Measurements from ENCODE around the gene OPA3. TPM values are rescaled to one million over a fixed set of nuclear protein-coding genes. Genes with fewer than 3 reads are reported as not detected.

Gene OPA3
- total RNA-seq (2021; ENCODE audit: unreplicated experiment): 11.1 TPM
- 9.3 and 9.9 TPM in 2 replicates for polyA plus RNA-seq (2012)
- Bru-seq, nascent RNA: percentile 55 among the genes with signal in this experiment
- BruChase-seq, experiment 1, labeled RNA remaining after a 6-hour chase: percentile 62 among the genes with signal in this experiment
- BruChase-seq, experiment 2, labeled RNA remaining after a 2-hour chase: percentile 61 among the genes with signal in this experiment
- long read RNA-seq, full-length matches to known transcripts: 7 of 21 reads
- long read RNA-seq, partial matches to known transcripts: 2 of 21 reads
- long read RNA-seq, other reads (novel, unspliced or antisense): 12 of 21 reads

DNA sequence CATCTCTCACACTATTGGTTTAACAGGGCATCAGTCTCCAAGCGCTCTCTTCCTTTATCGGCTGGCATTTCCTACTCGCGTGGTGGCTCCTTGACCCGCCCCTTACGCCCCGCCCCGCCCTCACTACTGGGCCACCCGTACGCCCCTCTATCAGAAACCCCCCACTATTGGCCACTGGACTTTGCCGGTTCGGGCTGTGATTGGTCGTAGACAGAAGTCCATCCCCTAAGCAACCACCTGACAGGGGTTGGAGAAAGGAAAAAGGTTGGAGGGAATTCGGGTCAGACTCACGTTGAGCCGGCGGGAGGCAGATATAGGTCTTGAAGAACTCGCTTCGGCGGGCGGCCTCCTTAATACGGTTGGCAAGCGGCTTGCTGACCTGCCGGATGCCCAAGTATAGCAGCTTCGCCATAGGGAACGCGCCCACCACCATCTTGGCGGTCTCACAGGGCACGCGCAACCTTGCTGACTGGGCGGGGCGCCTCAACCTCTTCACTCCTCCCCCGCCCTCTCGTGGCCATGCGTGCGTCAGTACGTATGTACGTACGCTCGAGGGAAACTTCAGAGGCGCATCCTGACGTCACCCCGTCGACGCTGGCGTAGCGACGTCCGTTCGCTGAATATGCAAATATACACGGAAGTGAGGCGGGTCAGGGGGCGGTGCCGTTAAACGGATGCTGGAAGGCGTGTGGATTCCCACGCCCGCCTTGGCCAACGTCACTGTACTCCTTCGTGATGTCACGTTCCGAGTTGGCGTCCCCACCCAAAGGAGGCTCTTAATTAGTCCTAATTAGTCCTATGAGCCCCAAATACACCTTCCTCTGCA is at the start of gene OPA3:
TSS of gene OPA3 (minus strand) at position 471 of the 826 bp plus-strand sequence. CDS start at position 433, 38 bp downstream.
- ChIA-PET RAD21 (ENCODE audit: low non-redundant PET in 1 of 2, low total read pairs in 2 of 2, uncharacterized antibody in 2 of 2, unreplicated experiment in 2 of 2) (no interaction called here), CTCF (interaction anchor here (0.9 to 1.9 kb wide), 7 partner anchors 26 to 145 kb away, joined by 3 to 14 read pairs (median 4); no protein-coding TSS in a partner anchor), POLR2A (interaction anchor here (0.7 to 2.8 kb wide), 5 partner anchors 31 to 104 kb away, joined by 3 to 14 read pairs (median 3); no protein-coding TSS in a partner anchor)
- Histone ChIP-seq H3K36me3 (ENCODE audit: control insufficient read depth in 1 of 2, insufficient read depth in 2 of 2, low read length in 2 of 2) (no peaks in the 10 kb centered on the region), H3K79me2 (ENCODE audit: insufficient read depth, low read length) (peaks cover 24% of the 10 kb centered on the region; the same call in 1 of the 2 replicates), H3K9ac (ENCODE audit: low read length) (peak within 1 kb of the TSS; percentile 79), H2AFZ (ENCODE audit: low read depth, low read length, poor library complexity, severe bottlenecking) (no peak within 1 kb of the TSS), H3K27ac (ENCODE audit: low read depth, low read length) (peak within 1 kb of the TSS; percentile 79), H3K4me1 (ENCODE audit: control insufficient read depth in 1 of 2, insufficient read depth in 2 of 2, low read length in 2 of 2) (peaks cover 6 to 7% of the 10 kb centered on the region in 2 experiments; a peak in 3 of 4 replicates), H3K9me3 (ENCODE audit: control insufficient read depth in 1 of 2, insufficient read depth in 1 of 2, low read depth in 1 of 2, low read length in 2 of 2) (no peaks in the 10 kb centered on the region), H3K4me3 (replicated peaks in 1 of 2; ENCODE audit: low read depth in 1 of 2, low read length in 2 of 2) (peak within 1 kb of the TSS; percentile 72 to 97), H3K27me3 (ENCODE audit: insufficient read depth, low read length) (no peaks in the 10 kb centered on the region), H3K4me2 (ENCODE audit: low read length) (peak within 1 kb of the TSS; percentile 70), H4K20me1 (ENCODE audit: insufficient read depth) (no peaks in the 10 kb centered on the region), H3K9me2 (ENCODE audit: insufficient read depth) (no peaks in the 10 kb centered on the region)
- DNase-seq (ENCODE audit: low read depth, low spot score) (peak; percentile 100), ATAC-seq (peak; percentile 93)
- intact Hi-C loops (cut with micrococcal nuclease): no loop called here
- no TSS peak for BruUV-seq (replicated peaks)
- peak; percentile 11 for TF ChIP-seq POLR2AphosphoS5 (IDR thresholded peaks at IDR 0.05; ENCODE audit: low read depth, low read length)
- TF ChIP-seq TCF7L2 (IDR thresholded peaks at IDR 0.05; ENCODE audit: borderline replicate concordance, extremely low read depth, insufficient read depth, insufficient read length): peak; percentile 97
- no peak for TF ChIP-seq EZH2 (IDR thresholded peaks at IDR 0.05)
- no peak for TF ChIP-seq FOSL1 (IDR thresholded peaks at IDR 0.05; ENCODE audit: low read depth)
- TF ChIP-seq, protein P1, sequence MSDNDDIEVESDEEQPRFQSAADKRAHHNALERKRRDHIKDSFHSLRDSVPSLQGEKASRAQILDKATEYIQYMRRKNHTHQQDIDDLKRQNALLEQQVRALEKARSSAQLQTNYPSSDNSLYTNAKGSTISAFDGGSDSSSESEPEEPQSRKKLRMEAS (IDR thresholded peaks at IDR 0.05): peak; percentile 76
- no peak; the same call in 1 of the 2 replicates for TF ChIP-seq SRF (IDR thresholded peaks at IDR 0.05; ENCODE audit: low read depth)
- TF ChIP-seq SIN3A (IDR thresholded peaks at IDR 0.05; ENCODE audit: low read depth): 0 out of 2 replicates have a peak, but pooled peaks have one; percentile 42
- TF ChIP-seq CBX3 (IDR thresholded peaks at IDR 0.05; ENCODE audit: low read depth): peak; percentile 61; the same call in 1 of the 2 replicates
- TF ChIP-seq EGR1 (IDR thresholded peaks at IDR 0.05; ENCODE audit: low read depth): peak; percentile 74
- TF ChIP-seq YY1 (IDR thresholded peaks at IDR 0.05; ENCODE audit: extremely low read depth, insufficient replicate concordance, low read depth, low read length): peak; percentile 79
- peak; percentile 95 for TF ChIP-seq SP1 (IDR thresholded peaks at IDR 0.05; ENCODE audit: low read depth)
- TF ChIP-seq ELF1 (IDR thresholded peaks at IDR 0.05; ENCODE audit: borderline replicate concordance, low read depth): no peak; the same call in 1 of the 2 replicates
- TF ChIP-seq, protein P2, sequence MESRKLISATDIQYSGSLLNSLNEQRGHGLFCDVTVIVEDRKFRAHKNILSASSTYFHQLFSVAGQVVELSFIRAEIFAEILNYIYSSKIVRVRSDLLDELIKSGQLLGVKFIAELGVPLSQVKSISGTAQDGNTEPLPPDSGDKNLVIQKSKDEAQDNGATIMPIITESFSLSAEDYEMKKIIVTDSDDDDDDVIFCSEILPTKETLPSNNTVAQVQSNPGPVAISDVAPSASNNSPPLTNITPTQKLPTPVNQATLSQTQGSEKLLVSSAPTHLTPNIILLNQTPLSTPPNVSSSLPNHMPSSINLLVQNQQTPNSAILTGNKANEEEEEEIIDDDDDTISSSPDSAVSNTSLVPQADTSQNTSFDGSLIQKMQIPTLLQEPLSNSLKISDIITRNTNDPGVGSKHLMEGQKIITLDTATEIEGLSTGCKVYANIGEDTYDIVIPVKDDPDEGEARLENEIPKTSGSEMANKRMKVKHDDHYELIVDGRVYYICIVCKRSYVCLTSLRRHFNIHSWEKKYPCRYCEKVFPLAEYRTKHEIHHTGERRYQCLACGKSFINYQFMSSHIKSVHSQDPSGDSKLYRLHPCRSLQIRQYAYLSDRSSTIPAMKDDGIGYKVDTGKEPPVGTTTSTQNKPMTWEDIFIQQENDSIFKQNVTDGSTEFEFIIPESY (IDR thresholded peaks at IDR 0.05; ENCODE audit: extremely low read depth, insufficient replicate concordance, low read length): no peak
- TF ChIP-seq POLR2A (IDR thresholded peaks at IDR 0.05; ENCODE audit: borderline replicate concordance, extremely low read depth, insufficient read depth, insufficient read length): peak; percentile 30
